Measurements from ENCODE around the gene GON4L. TPM values are rescaled to one million over a fixed set of nuclear protein-coding genes. Genes with fewer than 3 reads are reported as not detected.
"Not testable (repeated sequence)": the region's sequence is repeated elsewhere in the genome, so short reads cannot be mapped to it uniquely, and the experiment has no call there.

Gene GON4L
- total and polyA plus RNA-seq, 2 of the 4 experiments (the other 2 are of a cell fraction) = 21.2 to 30.3 TPM

DNA sequence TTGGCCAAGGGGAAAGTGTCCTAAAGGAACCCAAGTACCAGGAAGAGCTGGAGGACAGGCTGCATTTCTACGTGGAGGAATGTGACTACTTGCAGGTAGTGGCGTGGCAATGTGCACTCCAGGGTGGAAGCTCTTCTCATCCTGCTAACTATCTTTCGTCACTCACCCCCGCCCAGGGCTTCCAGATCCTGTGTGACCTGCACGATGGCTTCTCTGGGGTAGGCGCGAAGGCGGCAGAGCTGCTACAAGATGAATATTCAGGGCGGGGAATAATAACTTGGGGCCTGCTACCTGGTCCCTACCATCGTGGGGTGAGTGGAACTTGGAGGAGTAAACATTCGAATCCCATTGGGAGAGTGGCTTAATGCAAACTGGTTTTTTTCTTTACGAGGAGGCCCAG lies 109.4 kb downstream of the GON4L start:
- not testable (repeated sequence) for H2BK5ac ChIP-seq (ENCODE audit: low read depth, low read length, poor library complexity, severe bottlenecking)

More for the DNA sequence above, 109.4 kb downstream of the GON4L start:
- POLR2A ChIA-PET (ENCODE audit: unreplicated experiment); H3K79me1 ChIP-seq (ENCODE audit: low read depth in 1 of 2, low read length in 2 of 2); H2AK5ac ChIP-seq (ENCODE audit: low read depth, low read length); H2BK120ac ChIP-seq (ENCODE audit: low read depth, low read length); intact Hi-C loops (cut with micrococcal nuclease); DNase-seq; H4K8ac ChIP-seq (ENCODE audit: low read depth in 2 of 2, low read length in 2 of 2); H3K27ac ChIP-seq (ENCODE audit: insufficient read depth, low read length); BruUV-seq (replicated peaks); H3K4me2 ChIP-seq (ENCODE audit: low read depth, low read length); ATAC-seq (ENCODE audit: low read depth); H4K5ac ChIP-seq (ENCODE audit: low read depth, low read length); H3K9ac ChIP-seq (ENCODE audit: low read depth, low read length); H3K18ac ChIP-seq (ENCODE audit: low read depth, low read length); CTCF ChIA-PET; H2BK20ac ChIP-seq (ENCODE audit: low read depth, low read length); H4K20me1 ChIP-seq (ENCODE audit: insufficient read depth, low read length); H3K23ac ChIP-seq (ENCODE audit: low read depth, low read length); H2AK9ac ChIP-seq (replicated peaks; ENCODE audit: low read depth, low read length, poor library complexity); H3K4me1 ChIP-seq (ENCODE audit: control insufficient read depth, insufficient read depth, low read length); H2AFZ ChIP-seq (replicated peaks; ENCODE audit: low read length, poor library complexity); H4K91ac ChIP-seq (ENCODE audit: insufficient read depth, low read depth, low read length); H3K14ac ChIP-seq (replicated peaks; ENCODE audit: low read depth, low read length); H3K27me3 ChIP-seq (ENCODE audit: control insufficient read depth, insufficient read depth, low read length); H2BK15ac ChIP-seq (ENCODE audit: low read depth, low read length); H3K9me3 ChIP-seq (ENCODE audit: control insufficient read depth, insufficient read depth, low read length); dilution Hi-C loops (cut with HindIII; ENCODE audit: low sequenced_read_pairs, unreplicated experiment); H3K4me3 ChIP-seq (ENCODE audit: insufficient read depth, low read depth, low read length); H3K9me1 ChIP-seq (ENCODE audit: insufficient read depth, low read length); H3K56ac ChIP-seq (ENCODE audit: extremely low read depth, insufficient read depth, low read length); in situ Hi-C loops (cut with MboI; ENCODE audit: low sequenced_read_pairs); H3K4ac ChIP-seq (ENCODE audit: low read depth, low read length): not testable (repeated sequence)
- peaks cover 23% of the 10 kb centered on the region for H3K36me3 ChIP-seq (ENCODE audit: control insufficient read depth, insufficient read depth, low read length)
- 100% methylated on average over 1 of the region's 12 CpGs; no CpG with 5 or more reads in 1 of the 2 experiments for WGBS, 2 experiments (ENCODE audit: extremely low coverage in 2 of 2, insufficient read length in 1 of 2)

Measured in IMR-90 (cell line).